Stimulated activated CD4-positive, alpha-beta T cell treated with anti-CD3 and anti-CD28 coated beads, Interleukin-2, amount 100 ng/mL, for 48 hours (primary cell): ENCODE measurements around the gene MLLT10.
A peak's percentile ranks its signal among the peaks of the same experiment; 100 is the strongest.
"Not testable (repeated sequence)": the region's sequence is repeated elsewhere in the genome, so short reads cannot be mapped to it uniquely, and the experiment has no call there.

ENCODE experiments used
- DNase-seq, 2 donors: peaks; one replicate each; pipeline ENCODE4 v3.0.0-alpha.2; 2020

Gene MLLT10

GRCh38 chr10:21529032-21529910 lies 4.8 kb upstream of the MLLT10 start:
- DNase-seq: no peak

GRCh38 chr10:21530168-21530567 lies 3.9 kb upstream of the MLLT10 start:
- DNase-seq: no peak

- no peak for DNase-seq
These were observed 3.4 kb upstream of the MLLT10 start for GRCh38 chr10:21530641-21531040.

- DNase-seq: no peak
These were observed 2.9 kb upstream of the MLLT10 start for GRCh38 chr10:21531164-21531563.

GRCh38 chr10:21532694-21533466 lies 1.2 kb upstream of the MLLT10 start:
- DNase-seq: no peak

- DNase-seq: no peak
These were observed 201 bp downstream of the MLLT10 start for GRCh38 chr10:21534280-21534586.

GRCh38 chr10:21534604-21535493 lies 817 bp downstream of the MLLT10 start:
- DNase-seq: peak in 1 of 2 donors; percentile 22

- no peak for DNase-seq
These were observed 1.5 kb downstream of the MLLT10 start for GRCh38 chr10:21535494-21535965.

- DNase-seq: not testable (repeated sequence)
These were observed 1.9 kb downstream of the MLLT10 start for GRCh38 chr10:21535976-21536375.

GRCh38 chr10:21536874-21537273 lies 2.8 kb downstream of the MLLT10 start:
- DNase-seq: no peak

- DNase-seq: not testable (repeated sequence)
These were observed 6.7 kb downstream of the MLLT10 start for GRCh38 chr10:21540701-21541100.

GRCh38 chr10:21547246-21547645 lies 13.2 kb downstream of the MLLT10 start:
- DNase-seq: no peak

GRCh38 chr10:21552638-21553037 lies 18.6 kb downstream of the MLLT10 start:
- DNase-seq: no peak

- DNase-seq: no peak
These were observed 22.5 kb downstream of the MLLT10 start for GRCh38 chr10:21556527-21556926.

- not testable (repeated sequence) for DNase-seq
These were observed 25.0 kb downstream of the MLLT10 start for GRCh38 chr10:21558984-21559383.

GRCh38 chr10:21570761-21571521 lies 36.9 kb downstream of the MLLT10 start:
- no peak for DNase-seq

GRCh38 chr10:21572578-21572977 lies 38.5 kb downstream of the MLLT10 start:
- DNase-seq: no peak

GRCh38 chr10:21574514-21574913 lies 40.5 kb downstream of the MLLT10 start:
- DNase-seq: not testable (repeated sequence)

- DNase-seq: no peak
These were observed 45.3 kb downstream of the MLLT10 start for GRCh38 chr10:21579291-21579690.

GRCh38 chr10:21581421-21581834 lies 47.4 kb downstream of the MLLT10 start:
- DNase-seq: peak; percentile 4 to 13

GRCh38 chr10:21584834-21585530 lies 51.0 kb downstream of the MLLT10 start:
- DNase-seq: no peak
